ENCODE measurements around the gene SPACA6. TPM values are rescaled to one million over a fixed set of nuclear protein-coding genes. Genes with fewer than 3 reads are reported as not detected.

Gene SPACA6
- total RNA-seq, 3 donors from 2014 or later, result 2.9 to 35.5 (median 4.1) TPM

DNA sequence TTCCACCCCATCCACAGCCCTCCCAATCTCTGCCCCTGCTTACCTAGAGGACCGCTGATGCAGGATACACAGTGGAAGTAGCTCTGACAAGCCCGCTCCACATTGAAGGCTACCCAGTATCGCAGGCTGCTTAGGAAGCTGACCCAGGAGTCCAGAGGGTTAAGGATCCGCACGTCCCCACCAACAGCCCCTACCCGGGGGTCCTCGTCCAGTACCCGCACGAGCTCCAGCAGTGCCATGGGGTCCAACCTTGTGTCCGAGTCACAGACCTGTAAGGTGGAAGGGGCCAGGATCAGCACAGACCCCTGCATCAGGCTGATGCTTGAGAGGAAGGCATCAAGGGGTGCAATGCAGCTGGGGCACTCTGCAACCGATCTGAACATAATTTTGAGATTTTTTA is 23.8 kb downstream of the SPACA6 start:
- Histone ChIP-seq H3K36me3 (ENCODE audit: low read depth) (no peaks in the 10 kb centered on the region), H3K9me3 (no peaks in the 10 kb centered on the region), H3K4me3 (no peak overlapping the region), H3K4me1 (ENCODE audit: low read depth) (no peaks in the 10 kb centered on the region)
- TF ChIP-seq, protein P1, sequence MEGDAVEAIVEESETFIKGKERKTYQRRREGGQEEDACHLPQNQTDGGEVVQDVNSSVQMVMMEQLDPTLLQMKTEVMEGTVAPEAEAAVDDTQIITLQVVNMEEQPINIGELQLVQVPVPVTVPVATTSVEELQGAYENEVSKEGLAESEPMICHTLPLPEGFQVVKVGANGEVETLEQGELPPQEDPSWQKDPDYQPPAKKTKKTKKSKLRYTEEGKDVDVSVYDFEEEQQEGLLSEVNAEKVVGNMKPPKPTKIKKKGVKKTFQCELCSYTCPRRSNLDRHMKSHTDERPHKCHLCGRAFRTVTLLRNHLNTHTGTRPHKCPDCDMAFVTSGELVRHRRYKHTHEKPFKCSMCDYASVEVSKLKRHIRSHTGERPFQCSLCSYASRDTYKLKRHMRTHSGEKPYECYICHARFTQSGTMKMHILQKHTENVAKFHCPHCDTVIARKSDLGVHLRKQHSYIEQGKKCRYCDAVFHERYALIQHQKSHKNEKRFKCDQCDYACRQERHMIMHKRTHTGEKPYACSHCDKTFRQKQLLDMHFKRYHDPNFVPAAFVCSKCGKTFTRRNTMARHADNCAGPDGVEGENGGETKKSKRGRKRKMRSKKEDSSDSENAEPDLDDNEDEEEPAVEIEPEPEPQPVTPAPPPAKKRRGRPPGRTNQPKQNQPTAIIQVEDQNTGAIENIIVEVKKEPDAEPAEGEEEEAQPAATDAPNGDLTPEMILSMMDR (IDR thresholded peaks at IDR 0.05), result no peak
- no peak for ATAC-seq
- DNase-seq, result no peak
- intact Hi-C loops (cut with DNase I, micrococcal nuclease), result no loop called here

DNA sequence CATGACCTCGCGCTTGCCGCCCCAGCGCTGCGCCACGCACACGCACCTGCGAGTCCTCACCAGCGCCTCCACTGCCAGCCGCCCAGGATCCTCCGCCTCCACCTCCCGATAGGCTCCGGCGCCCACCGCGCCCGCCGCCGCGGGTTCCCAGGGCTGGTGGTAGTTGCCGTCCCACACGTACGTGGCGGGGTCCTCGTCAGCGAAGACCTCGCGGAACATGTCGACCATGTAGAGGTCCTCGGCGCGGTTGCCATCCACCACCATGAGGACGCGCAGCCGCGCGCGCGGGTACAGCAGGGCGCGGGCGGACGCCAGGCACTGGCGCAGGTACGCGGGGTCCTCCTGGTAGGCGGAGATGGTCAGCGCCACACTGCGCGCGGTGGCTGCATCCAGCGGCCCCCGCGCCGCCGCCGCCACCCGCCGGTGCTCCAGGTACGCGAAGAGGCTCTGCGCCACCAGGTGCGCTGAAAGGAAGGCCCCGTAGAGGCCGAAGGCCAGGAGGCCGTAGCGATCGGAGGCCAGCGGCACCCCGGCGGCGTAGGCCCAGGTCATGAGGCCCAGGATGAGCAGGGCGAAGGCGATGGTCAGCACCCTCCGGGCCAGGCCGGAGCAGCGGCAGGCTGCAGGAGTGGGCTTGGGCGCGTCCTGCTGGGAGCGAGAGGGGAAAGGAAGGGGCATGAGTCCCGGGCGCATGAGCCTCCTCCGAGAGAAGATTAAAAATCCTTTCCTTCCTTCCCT is 26.3 kb downstream of the SPACA6 start:
- H3K4me3 ChIP-seq, result no peak overlapping the region

DNA sequence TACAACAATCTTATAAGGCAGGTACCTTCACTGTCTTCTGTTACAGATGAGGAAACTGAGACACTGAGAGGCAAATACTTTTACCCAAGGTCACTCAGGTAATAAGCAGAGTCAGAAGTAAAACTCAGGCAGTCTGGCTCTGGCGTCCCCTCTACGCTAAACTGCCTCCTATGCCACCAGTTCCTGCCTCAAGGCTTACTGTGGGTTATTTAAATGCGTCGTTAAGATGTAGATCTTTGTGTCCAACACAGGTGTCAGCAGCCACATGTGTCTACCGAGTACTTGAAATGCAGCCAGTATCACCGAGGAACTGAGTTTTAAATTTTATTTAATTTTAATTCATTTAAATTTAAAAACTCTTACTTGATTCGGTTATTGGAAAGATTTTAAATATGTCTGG is 28.8 kb downstream of the SPACA6 start:
- H3K36me3 ChIP-seq (ENCODE audit: low read depth), result no peaks in the 10 kb centered on the region
- TF ChIP-seq, protein P1 (IDR thresholded peaks at IDR 0.05), result no peak
- H3K4me1 ChIP-seq (ENCODE audit: low read depth), result no peaks in the 10 kb centered on the region
- no peak for ATAC-seq
- no peak for DNase-seq
- no peak overlapping the region for H3K4me3 ChIP-seq
- intact Hi-C loops (cut with DNase I, micrococcal nuclease), result no loop called here
- no peaks in the 10 kb centered on the region for H3K9me3 ChIP-seq

More for the DNA sequence above, 26.3 kb downstream of the SPACA6 start:
- no peak for DNase-seq
- Histone ChIP-seq H3K9me3 (no peaks in the 10 kb centered on the region), H3K4me1 (ENCODE audit: low read depth) (no peaks in the 10 kb centered on the region), H3K36me3 (ENCODE audit: low read depth) (no peaks in the 10 kb centered on the region)
- intact Hi-C loops (cut with DNase I, micrococcal nuclease), result no loop called here
- TF ChIP-seq, protein P1 (IDR thresholded peaks at IDR 0.05), result no peak
- ATAC-seq, result no peak

DNA sequence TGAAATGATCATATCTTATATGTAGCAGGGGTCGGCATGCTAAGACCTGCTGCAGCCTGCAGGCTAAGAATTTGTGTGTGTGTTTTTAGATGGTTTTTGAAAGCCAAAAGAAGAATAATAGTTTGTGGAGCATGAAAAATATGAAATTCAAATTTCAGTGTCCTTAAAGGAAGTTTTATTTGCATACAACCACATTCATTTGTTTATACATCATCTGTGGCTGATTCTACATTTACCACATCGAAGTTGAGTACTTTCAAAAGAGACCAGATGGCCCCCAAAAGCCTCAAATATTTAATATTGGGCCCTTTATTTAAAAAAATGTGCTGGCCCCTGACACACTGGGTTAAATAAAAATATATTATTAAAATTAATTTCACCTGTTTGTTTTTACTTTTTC is 29.4 kb downstream of the SPACA6 start:
- H3K4me1 ChIP-seq (ENCODE audit: low read depth), result no peaks in the 10 kb centered on the region
- ATAC-seq (no peak), DNase-seq (no peak)
- no peak overlapping the region for H3K4me3 ChIP-seq
- H3K36me3 ChIP-seq (ENCODE audit: low read depth), result no peaks in the 10 kb centered on the region
- TF ChIP-seq, protein P1 (IDR thresholded peaks at IDR 0.05), result no peak
- intact Hi-C loops (cut with DNase I, micrococcal nuclease), result no loop called here
- no peaks in the 10 kb centered on the region for H3K9me3 ChIP-seq

DNA sequence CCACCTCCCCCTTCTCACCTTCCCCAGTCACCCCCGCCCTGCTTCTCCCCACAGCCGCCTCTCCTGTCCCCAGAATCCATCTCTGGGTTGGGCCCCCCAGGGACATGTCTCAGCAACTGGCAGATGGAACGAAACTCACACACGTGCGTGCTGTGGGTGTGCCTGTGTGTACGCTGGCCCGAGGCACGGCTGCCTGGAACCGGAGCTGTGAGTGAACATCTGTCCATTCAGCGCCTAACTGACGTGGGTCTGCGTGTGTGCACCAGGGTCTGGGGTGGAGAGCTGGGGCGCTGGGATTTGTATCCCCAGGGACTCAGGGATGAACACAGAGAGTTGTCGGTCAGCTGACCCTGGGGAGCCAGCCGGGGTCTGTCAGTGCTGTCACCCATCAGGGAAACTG is 31.4 kb downstream of the SPACA6 start:
- intact Hi-C loops (cut with DNase I, micrococcal nuclease), result no loop called here
- DNase-seq (no peak), ATAC-seq (no peak)
- Histone ChIP-seq H3K4me1 (ENCODE audit: low read depth) (no peaks in the 10 kb centered on the region), H3K36me3 (ENCODE audit: low read depth) (no peaks in the 10 kb centered on the region), H3K9me3 (no peaks in the 10 kb centered on the region), H3K4me3 (no peak overlapping the region)
- TF ChIP-seq, protein P1 (IDR thresholded peaks at IDR 0.05), result no peak

Measured in mucosa of descending colon (tissue), 3 donors.